NCI-H446 treated with DMSO at 0.1 percent for 48 hours (cell line): ENCODE results near the gene ZNF880.
"Not testable (repeated sequence)": the region's sequence is repeated elsewhere in the genome, so short reads cannot be mapped to it uniquely, and the experiment has no call there.

ENCODE experiments used
- DNase-seq: peaks from one replicate; lab custom pipeline; 2025; lab: John Stamatoyannopoulos, UW

The ZNF880 gene

GRCh38 chr19:52369559-52370340 is at the start of gene ZNF880:
TSS of gene ZNF880 (plus strand) at chr19:52369923. CDS start at chr19:52369966, 43 bp downstream.
- no peak for DNase-seq

GRCh38 chr19:52322429-52322828 is 47.3 kb upstream of the ZNF880 start:
- no peak for DNase-seq

- DNase-seq, result no peak
Observed at GRCh38 chr19:52331757-52332156, 38.0 kb upstream of the ZNF880 start.

GRCh38 chr19:52335768-52336116 is 34.0 kb upstream of the ZNF880 start:
- no peak for DNase-seq

- no peak for DNase-seq
Observed at GRCh38 chr19:52336117-52336790, 33.5 kb upstream of the ZNF880 start, which contains the start of gene ZNF610. TSS of gene ZNF610 (plus strand) at chr19:52336243. CDS start at chr19:52349173, 12,930 bp downstream.

- no peak for DNase-seq
Observed at GRCh38 chr19:52336791-52337381, 32.8 kb upstream of the ZNF880 start.

- not testable (repeated sequence) for DNase-seq
Observed at GRCh38 chr19:52339022-52339421, 30.7 kb upstream of the ZNF880 start.

GRCh38 chr19:52343548-52343947 is 26.2 kb upstream of the ZNF880 start:
- no peak for DNase-seq

- no peak for DNase-seq
Observed at GRCh38 chr19:52345162-52345561, 24.6 kb upstream of the ZNF880 start.

GRCh38 chr19:52351512-52351911 is 18.2 kb upstream of the ZNF880 start:
- no peak for DNase-seq

GRCh38 chr19:52366414-52366824 is 3.3 kb upstream of the ZNF880 start:
- no peak for DNase-seq

GRCh38 chr19:52370341-52370710 is 603 bp downstream of the ZNF880 start:
- DNase-seq, result no peak

GRCh38 chr19:52391135-52391534 is 21.4 kb downstream of the ZNF880 start:
- no peak for DNase-seq

GRCh38 chr19:52397310-52398080 is 27.8 kb downstream of the ZNF880 start, which contains the start of gene ZNF528:
TSS of gene ZNF528 (plus strand) at chr19:52397849. CDS start at chr19:52402014, 4,165 bp downstream.
- no peak for DNase-seq

- DNase-seq, result no peak
Observed at GRCh38 chr19:52398081-52398441, 28.3 kb downstream of the ZNF880 start.

- DNase-seq, result no peak
Observed at GRCh38 chr19:52410276-52410675, 40.6 kb downstream of the ZNF880 start.

GRCh38 chr19:52415711-52416110 is 46.0 kb downstream of the ZNF880 start:
- DNase-seq, result no peak

GRCh38 chr19:52428937-52429336 is 59.2 kb downstream of the ZNF880 start, which contains the start of gene ZNF534:
TSS of gene ZNF534 (plus strand) at chr19:52429148. CDS start at chr19:52431475, 2,327 bp downstream.
- DNase-seq, result no peak
